ENCODE results near the gene G2E3. TPM values are rescaled to one million over a fixed set of nuclear protein-coding genes. Genes with fewer than 3 reads are reported as not detected.
"Not testable (repeated sequence)": the region's sequence is repeated elsewhere in the genome, so short reads cannot be mapped to it uniquely, and the experiment has no call there.

Gene G2E3
- total RNA-seq, 1 experiment from 2014 or later, result 31.3 TPM

DNA sequence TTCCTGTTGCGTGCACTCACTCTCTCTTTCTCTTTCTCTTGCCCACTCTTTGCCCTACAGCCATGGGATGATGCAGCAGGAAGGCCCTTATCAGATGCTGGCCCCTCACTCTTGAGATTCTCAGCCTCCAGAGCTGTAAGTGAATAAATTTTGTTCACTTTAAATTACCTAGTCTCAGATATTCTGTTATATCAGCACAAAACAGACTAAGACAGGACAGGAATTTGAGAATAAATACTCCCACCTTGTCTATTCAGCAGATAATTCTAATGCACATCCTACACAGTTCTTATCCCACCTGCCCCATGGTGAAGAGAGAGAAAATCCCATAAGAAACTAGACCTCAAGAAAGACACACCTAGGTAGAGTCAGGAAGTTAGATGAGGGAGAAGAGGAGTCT, 25.8 kb upstream of the G2E3 start:
- CTCF ChIA-PET, result no interaction called here
- Mint-ChIP-seq H3K4me1 (ENCODE audit: low read depth, unreplicated experiment) (no peaks in the 10 kb centered on the region), H3K27me3 (ENCODE audit: unreplicated experiment) (peaks cover 17% of the 10 kb centered on the region), H3K9me3 (ENCODE audit: low read depth, unreplicated experiment) (no peaks in the 10 kb centered on the region), H3K4me3 (ENCODE audit: low read depth, unreplicated experiment) (no peak overlapping the region), H3K36me3 (ENCODE audit: insufficient read depth, unreplicated experiment) (no peaks in the 10 kb centered on the region), H3K27ac (ENCODE audit: unreplicated experiment) (no peak overlapping the region)
- no peak for DNase-seq
- TF ChIP-seq, protein P1, sequence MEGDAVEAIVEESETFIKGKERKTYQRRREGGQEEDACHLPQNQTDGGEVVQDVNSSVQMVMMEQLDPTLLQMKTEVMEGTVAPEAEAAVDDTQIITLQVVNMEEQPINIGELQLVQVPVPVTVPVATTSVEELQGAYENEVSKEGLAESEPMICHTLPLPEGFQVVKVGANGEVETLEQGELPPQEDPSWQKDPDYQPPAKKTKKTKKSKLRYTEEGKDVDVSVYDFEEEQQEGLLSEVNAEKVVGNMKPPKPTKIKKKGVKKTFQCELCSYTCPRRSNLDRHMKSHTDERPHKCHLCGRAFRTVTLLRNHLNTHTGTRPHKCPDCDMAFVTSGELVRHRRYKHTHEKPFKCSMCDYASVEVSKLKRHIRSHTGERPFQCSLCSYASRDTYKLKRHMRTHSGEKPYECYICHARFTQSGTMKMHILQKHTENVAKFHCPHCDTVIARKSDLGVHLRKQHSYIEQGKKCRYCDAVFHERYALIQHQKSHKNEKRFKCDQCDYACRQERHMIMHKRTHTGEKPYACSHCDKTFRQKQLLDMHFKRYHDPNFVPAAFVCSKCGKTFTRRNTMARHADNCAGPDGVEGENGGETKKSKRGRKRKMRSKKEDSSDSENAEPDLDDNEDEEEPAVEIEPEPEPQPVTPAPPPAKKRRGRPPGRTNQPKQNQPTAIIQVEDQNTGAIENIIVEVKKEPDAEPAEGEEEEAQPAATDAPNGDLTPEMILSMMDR (IDR thresholded peaks at IDR 0.05; ENCODE audit: unreplicated experiment), result no peak
- no TSS peak for BruUV-seq (replicated peaks)
- intact Hi-C loops (cut with micrococcal nuclease; ENCODE audit: unreplicated experiment), result no loop called here

DNA sequence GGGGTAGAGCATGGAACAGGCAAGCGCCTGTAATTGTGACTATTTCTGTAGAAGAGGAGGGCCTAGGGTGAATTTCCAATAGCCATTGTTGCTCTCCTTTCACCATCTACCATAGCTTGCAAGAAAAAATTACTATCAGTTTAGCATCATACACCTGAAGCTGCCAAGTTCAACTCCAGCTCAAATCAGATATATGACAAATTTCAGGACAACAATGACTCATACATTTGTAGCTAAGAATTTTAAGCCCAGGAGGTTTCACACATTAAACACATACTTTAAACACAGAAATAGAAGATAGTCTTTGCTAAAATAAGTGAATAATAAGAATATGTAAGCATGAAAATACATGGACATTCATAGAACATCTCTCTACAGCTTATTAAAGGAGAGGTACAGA, 17.6 kb upstream of the G2E3 start:
- TF ChIP-seq, protein P1 (IDR thresholded peaks at IDR 0.05; ENCODE audit: unreplicated experiment), result no peak
- no peak for DNase-seq
- intact Hi-C loops (cut with micrococcal nuclease; ENCODE audit: unreplicated experiment), result no loop called here
- Mint-ChIP-seq H3K4me1 (ENCODE audit: low read depth, unreplicated experiment) (no peaks in the 10 kb centered on the region), H3K9me3 (ENCODE audit: low read depth, unreplicated experiment) (no peaks in the 10 kb centered on the region), H3K27me3 (ENCODE audit: unreplicated experiment) (peaks cover 18% of the 10 kb centered on the region), H3K27ac (ENCODE audit: unreplicated experiment) (no peak overlapping the region), H3K4me3 (ENCODE audit: low read depth, unreplicated experiment) (no peak overlapping the region), H3K36me3 (ENCODE audit: insufficient read depth, unreplicated experiment) (no peaks in the 10 kb centered on the region)
- no TSS peak for BruUV-seq (replicated peaks)
- CTCF ChIA-PET, result no interaction called here

DNA sequence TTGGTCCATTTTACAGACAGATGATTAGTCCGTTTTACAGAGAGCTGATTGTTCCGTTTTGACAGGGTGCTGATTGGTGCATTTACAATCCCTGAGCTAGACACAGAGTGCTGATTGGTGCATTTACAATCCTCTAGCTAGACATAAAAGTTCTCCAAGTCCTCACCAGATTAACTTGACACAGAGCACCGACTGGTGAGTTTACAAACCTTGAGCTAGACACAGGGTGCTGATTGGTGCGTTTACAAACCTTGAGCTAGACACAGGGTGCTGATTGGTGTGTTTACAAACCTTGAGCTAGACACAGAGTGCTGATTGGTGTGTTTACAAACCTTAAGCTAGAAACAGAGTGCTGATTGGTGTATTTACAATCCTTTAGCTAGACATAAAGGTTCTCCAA, 12.2 kb upstream of the G2E3 start:
- DNase-seq; CTCF ChIA-PET; H3K4me3 Mint-ChIP-seq (ENCODE audit: low read depth, unreplicated experiment); H3K27ac Mint-ChIP-seq (ENCODE audit: unreplicated experiment); H3K36me3 Mint-ChIP-seq (ENCODE audit: insufficient read depth, unreplicated experiment); H3K27me3 Mint-ChIP-seq (ENCODE audit: unreplicated experiment); intact Hi-C loops (cut with micrococcal nuclease; ENCODE audit: unreplicated experiment); BruUV-seq (replicated peaks); H3K9me3 Mint-ChIP-seq (ENCODE audit: low read depth, unreplicated experiment): not testable (repeated sequence)
- H3K4me1 Mint-ChIP-seq (ENCODE audit: low read depth, unreplicated experiment), result peaks cover 15% of the 10 kb centered on the region

DNA sequence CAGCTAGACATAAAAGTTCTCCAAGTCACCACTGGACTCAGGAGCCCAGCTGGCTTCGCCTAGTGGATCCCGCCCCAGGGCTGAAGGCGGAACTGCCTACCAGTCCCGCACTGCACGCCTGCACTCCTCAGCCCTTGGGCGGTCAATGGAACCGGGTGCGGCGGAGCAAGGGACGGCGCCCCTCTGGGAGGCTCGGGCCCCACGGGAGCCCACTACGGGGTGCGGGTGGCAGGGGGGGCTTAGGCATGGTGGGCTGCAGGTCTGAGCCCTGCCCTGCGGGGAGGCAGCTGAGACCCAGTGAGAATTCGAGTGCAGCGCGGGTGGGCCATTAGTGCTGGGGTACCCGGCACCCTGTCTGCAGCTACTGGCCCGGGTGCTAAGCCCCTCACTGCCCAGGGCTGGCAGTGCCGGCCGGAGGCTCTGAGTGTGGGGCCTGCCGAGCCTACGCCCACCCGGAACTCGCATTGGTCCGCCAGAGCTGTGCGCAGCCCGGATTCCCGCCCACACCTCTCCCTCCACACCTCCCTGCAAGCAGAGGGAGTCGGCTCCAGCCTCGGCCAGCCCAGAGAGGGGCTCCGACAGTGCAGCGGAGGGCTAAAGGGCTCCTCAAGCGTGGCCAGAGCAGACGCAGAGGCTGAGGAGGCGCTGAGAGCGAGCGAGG, 11.4 kb upstream of the G2E3 start:
- CTCF ChIA-PET, result no interaction called here
- no TSS peak for BruUV-seq (replicated peaks)
- DNase-seq, result no peak
- Mint-ChIP-seq H3K4me1 (ENCODE audit: low read depth, unreplicated experiment) (peaks cover 23% of the 10 kb centered on the region), H3K36me3 (ENCODE audit: insufficient read depth, unreplicated experiment) (no peaks in the 10 kb centered on the region), H3K4me3 (ENCODE audit: low read depth, unreplicated experiment) (no peak overlapping the region), H3K9me3 (ENCODE audit: low read depth, unreplicated experiment) (peaks cover 2% of the 10 kb centered on the region), H3K27ac (ENCODE audit: unreplicated experiment) (no peak overlapping the region), H3K27me3 (ENCODE audit: unreplicated experiment) (no peaks in the 10 kb centered on the region)
- intact Hi-C loops (cut with micrococcal nuclease; ENCODE audit: unreplicated experiment), result no loop called here
- TF ChIP-seq, protein P1 (IDR thresholded peaks at IDR 0.05; ENCODE audit: unreplicated experiment), result no peak

DNA sequence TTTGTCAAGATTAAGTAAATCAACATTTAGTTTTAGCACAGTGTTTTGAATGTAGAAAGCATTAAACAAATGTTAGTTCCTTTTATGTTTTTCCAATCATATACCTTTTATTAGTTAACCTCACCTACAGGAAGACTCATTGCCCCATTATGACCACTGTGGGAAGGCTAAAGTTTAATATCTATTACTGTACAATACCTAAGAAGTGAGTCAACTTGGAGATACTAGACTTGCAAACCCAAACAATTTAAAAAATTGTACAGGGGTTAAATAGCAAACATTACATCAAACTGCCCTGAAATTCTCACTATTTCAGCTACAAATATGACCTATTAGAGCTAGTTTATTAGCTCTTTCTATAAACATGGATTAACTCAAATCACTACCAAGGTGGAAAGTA, 8.6 kb upstream of the G2E3 start:
- no peaks in the 10 kb centered on the region for H3K27me3 Mint-ChIP-seq (ENCODE audit: unreplicated experiment)
- H3K9me3 Mint-ChIP-seq (ENCODE audit: low read depth, unreplicated experiment), result peaks cover 2% of the 10 kb centered on the region

More for the DNA sequence above, 8.6 kb upstream of the G2E3 start:
- no peaks in the 10 kb centered on the region for H3K36me3 Mint-ChIP-seq (ENCODE audit: insufficient read depth, unreplicated experiment)
- CTCF ChIA-PET, result interaction anchor here (1.2 kb wide), 1 partner anchor 28 kb away, joined by 4 read pairs; no protein-coding TSS in a partner anchor
- intact Hi-C loops (cut with micrococcal nuclease; ENCODE audit: unreplicated experiment), result no loop called here
- no peak for DNase-seq
- H3K4me1 Mint-ChIP-seq (ENCODE audit: low read depth, unreplicated experiment), result peaks cover 39% of the 10 kb centered on the region
- H3K4me3 Mint-ChIP-seq (ENCODE audit: low read depth, unreplicated experiment), result no peak overlapping the region
- BruUV-seq (replicated peaks), result no TSS peak
- TF ChIP-seq, protein P1 (IDR thresholded peaks at IDR 0.05; ENCODE audit: unreplicated experiment), result no peak
- peak overlapping the region; percentile 53 for H3K27ac Mint-ChIP-seq (ENCODE audit: unreplicated experiment)

Measured in Calu3 (cell line).